Measurements from ENCODE around the gene NKX2-2. TPM values are rescaled to one million over a fixed set of nuclear protein-coding genes. Genes with fewer than 3 reads are reported as not detected.
A peak's percentile ranks its signal among the peaks of the same experiment; 100 is the strongest.

The NKX2-2 gene
- not detected for total RNA-seq

- Histone ChIP-seq H3K9me3 (no peaks in the 10 kb centered on the region), H3K4me1 (peaks cover 54 to 86% (median 82%) of the 10 kb centered on the region in 4 donors), H3K36me3 (no peaks in the 10 kb centered on the region), H3K27me3 (peaks cover 5 to 100% (median 83%) of the 10 kb centered on the region in 4 donors), H3K4me3 (peak within 1 kb of the TSS; percentile 34 to 49 (median 46)), H3K27ac (replicated peaks in 1 of 4) (no peak within 1 kb of the TSS)
- intact Hi-C loops (cut with DNase I), result no loop called here
- WGBS, result 5% methylated on average over 45 of the region's 45 CpGs
- DNase-seq (ENCODE audit: extremely low spot score), result no peak
- TF ChIP-seq EP300 (IDR thresholded peaks at IDR 0.05) (no peak), POLR2AphosphoS5 (IDR thresholded peaks at IDR 0.05) (no peak), POLR2A (IDR thresholded peaks at IDR 0.05; ENCODE audit: low read depth) (no peak)
- TF ChIP-seq, protein P1, sequence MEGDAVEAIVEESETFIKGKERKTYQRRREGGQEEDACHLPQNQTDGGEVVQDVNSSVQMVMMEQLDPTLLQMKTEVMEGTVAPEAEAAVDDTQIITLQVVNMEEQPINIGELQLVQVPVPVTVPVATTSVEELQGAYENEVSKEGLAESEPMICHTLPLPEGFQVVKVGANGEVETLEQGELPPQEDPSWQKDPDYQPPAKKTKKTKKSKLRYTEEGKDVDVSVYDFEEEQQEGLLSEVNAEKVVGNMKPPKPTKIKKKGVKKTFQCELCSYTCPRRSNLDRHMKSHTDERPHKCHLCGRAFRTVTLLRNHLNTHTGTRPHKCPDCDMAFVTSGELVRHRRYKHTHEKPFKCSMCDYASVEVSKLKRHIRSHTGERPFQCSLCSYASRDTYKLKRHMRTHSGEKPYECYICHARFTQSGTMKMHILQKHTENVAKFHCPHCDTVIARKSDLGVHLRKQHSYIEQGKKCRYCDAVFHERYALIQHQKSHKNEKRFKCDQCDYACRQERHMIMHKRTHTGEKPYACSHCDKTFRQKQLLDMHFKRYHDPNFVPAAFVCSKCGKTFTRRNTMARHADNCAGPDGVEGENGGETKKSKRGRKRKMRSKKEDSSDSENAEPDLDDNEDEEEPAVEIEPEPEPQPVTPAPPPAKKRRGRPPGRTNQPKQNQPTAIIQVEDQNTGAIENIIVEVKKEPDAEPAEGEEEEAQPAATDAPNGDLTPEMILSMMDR (IDR thresholded peaks at IDR 0.05), result no peak
These were observed at the start of gene NKX2-2 for GRCh38 chr20:21513881-21514540. TSS of gene NKX2-2 (minus strand) at chr20:21514064. CDS start at chr20:21513669, 395 bp downstream.

GRCh38 chr20:21562656-21563055, 48.8 kb upstream of the NKX2-2 start:
- Histone ChIP-seq H3K4me3 (no peak overlapping the region), H3K9me3 (peaks cover 0 to 4% (median 2%) of the 10 kb centered on the region in 4 donors), H3K36me3 (no peaks in the 10 kb centered on the region), H3K27ac (replicated peaks in 1 of 4) (no peak overlapping the region), H3K27me3 (peaks cover 0 to 40% (median 0%) of the 10 kb centered on the region in 4 donors), H3K4me1 (no peaks in the 10 kb centered on the region)
- no peak for DNase-seq (ENCODE audit: extremely low spot score)
- WGBS, result 82% methylated on average over 5 of the region's 5 CpGs
- no peak for TF ChIP-seq EP300 (IDR thresholded peaks at IDR 0.05)
- TF ChIP-seq POLR2A (IDR thresholded peaks at IDR 0.05; ENCODE audit: low read depth), result no peak
- TF ChIP-seq, protein P1 (IDR thresholded peaks at IDR 0.05), result no peak
- intact Hi-C loops (cut with DNase I), result no loop called here

DNA sequence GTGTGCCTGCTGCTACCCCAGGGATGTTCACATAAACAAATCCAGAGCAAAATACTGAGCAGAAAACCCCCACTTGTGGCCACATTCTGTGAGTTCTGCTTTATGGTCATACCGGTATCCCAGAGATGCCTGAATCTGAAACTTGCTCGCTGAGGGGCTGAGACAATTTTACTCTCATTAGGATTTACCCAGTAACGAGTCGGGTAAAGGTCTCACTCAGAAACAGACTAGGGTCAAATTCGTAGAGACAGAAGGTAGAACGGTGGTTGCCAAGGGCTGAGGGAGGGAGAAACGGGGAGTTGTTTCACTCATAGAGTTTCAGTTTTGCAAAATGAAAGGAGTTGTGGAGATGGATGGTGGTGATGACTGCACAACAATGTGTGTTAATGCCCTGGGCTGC, 45.4 kb upstream of the NKX2-2 start:
- no peaks in the 10 kb centered on the region for H3K36me3 ChIP-seq
- intact Hi-C loops (cut with DNase I), result no loop called here
- WGBS, result 73% methylated on average over 7 of the region's 7 CpGs
- TF ChIP-seq POLR2AphosphoS5 (IDR thresholded peaks at IDR 0.05), result no peak
- TF ChIP-seq, protein P1 (IDR thresholded peaks at IDR 0.05), result no peak
- TF ChIP-seq EP300 (IDR thresholded peaks at IDR 0.05), result no peak
- TF ChIP-seq POLR2A (IDR thresholded peaks at IDR 0.05; ENCODE audit: low read depth), result no peak
- no peak for DNase-seq (ENCODE audit: extremely low spot score)
- peaks cover 0 to 39% (median 0%) of the 10 kb centered on the region in 4 donors for H3K27me3 ChIP-seq
- no peak overlapping the region for H3K4me3 ChIP-seq
- H3K27ac ChIP-seq (replicated peaks in 1 of 4), result no peak overlapping the region
- no peaks in the 10 kb centered on the region for H3K4me1 ChIP-seq
- peaks cover 0 to 4% (median 0%) of the 10 kb centered on the region in 4 donors for H3K9me3 ChIP-seq

DNA sequence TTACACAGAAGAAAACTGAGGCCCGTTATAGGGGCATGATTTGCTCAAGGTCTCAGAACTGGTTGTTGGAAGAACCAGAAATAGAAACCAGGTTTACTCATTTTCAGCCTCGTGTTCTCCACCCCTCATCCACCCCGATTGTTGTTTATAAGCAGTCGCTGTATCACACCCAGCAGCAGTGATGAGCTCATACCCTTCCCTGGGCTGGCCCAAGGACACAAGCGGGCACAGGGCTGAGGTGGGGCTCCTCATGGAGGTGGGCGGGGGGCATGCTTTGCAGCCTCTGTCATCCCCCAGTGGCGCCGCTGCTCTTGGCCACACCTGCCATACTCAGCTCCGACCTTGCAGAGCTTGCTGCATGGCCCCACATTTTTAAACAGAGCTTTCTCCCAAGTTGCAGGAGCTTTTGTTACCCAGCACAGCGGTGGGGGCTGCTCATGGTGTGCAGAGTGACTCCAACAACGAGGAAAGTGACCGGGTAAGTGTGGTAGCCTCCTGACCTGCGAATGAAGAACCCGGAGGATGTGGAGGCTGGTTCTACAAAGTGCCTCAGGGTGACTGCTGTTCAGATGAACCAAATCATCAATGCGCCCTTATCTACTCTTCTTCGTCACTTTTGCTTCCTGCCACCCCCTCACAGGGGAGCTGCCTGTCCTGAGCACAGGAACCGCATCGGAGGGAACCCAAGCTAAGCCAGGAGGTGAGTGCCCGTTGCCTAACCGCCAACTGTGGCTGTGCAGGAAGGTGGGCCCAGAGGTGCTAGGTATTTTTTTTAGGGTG, 43.6 kb upstream of the NKX2-2 start:
- Histone ChIP-seq H3K27me3 (peaks cover 0 to 34% (median 0%) of the 10 kb centered on the region in 4 donors), H3K4me3 (no peak overlapping the region), H3K4me1 (no peaks in the 10 kb centered on the region), H3K36me3 (no peaks in the 10 kb centered on the region), H3K27ac (replicated peaks in 1 of 4) (no peak overlapping the region), H3K9me3 (no peaks in the 10 kb centered on the region)
- TF ChIP-seq POLR2AphosphoS5 (IDR thresholded peaks at IDR 0.05), result no peak
- TF ChIP-seq, protein P1 (IDR thresholded peaks at IDR 0.05), result no peak
- no peak for TF ChIP-seq EP300 (IDR thresholded peaks at IDR 0.05)
- no peak for TF ChIP-seq POLR2A (IDR thresholded peaks at IDR 0.05; ENCODE audit: low read depth)
- DNase-seq (ENCODE audit: extremely low spot score), result no peak
- 87% methylated on average over 17 of the region's 20 CpGs for whole genome bisulfite sequencing
- intact Hi-C loops (cut with DNase I), result no loop called here
